ENCODE measurements around the gene CALCB. TPM values are rescaled to one million over a fixed set of nuclear protein-coding genes. Genes with fewer than 3 reads are reported as not detected.

Gene CALCB
- total and polyA plus RNA-seq, 4 donors = 0.02 to 1.2 (median 0.39) TPM

- TF ChIP-seq RXRA (IDR thresholded peaks at IDR 0.05) (no peak), RAD21 (IDR thresholded peaks at IDR 0.05) (no peak), FOXA2 (IDR thresholded peaks at IDR 0.05) (no peak)
Measured at GRCh38 chr11:15106201-15106965, 33.0 kb downstream of the CALCB start (continued).

- Histone ChIP-seq H3K27ac (ENCODE audit: low read depth in 1 of 2, low read length in 2 of 2) (no peak overlapping the region), H3K4me1 (ENCODE audit: control insufficient read depth in 4 of 4, insufficient read depth in 4 of 4, low read length in 3 of 4) (no peaks in the 10 kb centered on the region), H3K9ac (ENCODE audit: low read depth in 1 of 2, low read length in 2 of 2) (no peak overlapping the region), H3K27me3 (ENCODE audit: control insufficient read depth in 4 of 4, insufficient read depth in 4 of 4, low read length in 3 of 4) (no peaks in the 10 kb centered on the region), H3K4me3 (ENCODE audit: low read depth in 1 of 3, low read length in 3 of 3) (no peak overlapping the region), H3K36me3 (ENCODE audit: control insufficient read depth in 4 of 4, insufficient read depth in 3 of 4, low read depth in 1 of 4, low read length in 3 of 4) (no peaks in the 10 kb centered on the region), H3K9me3 (ENCODE audit: control insufficient read depth in 4 of 4, low read length in 3 of 4) (no peaks in the 10 kb centered on the region)
- TF ChIP-seq HNF4A (conservative IDR thresholded peaks at IDR 0.05) (no peak), EGR1 (IDR thresholded peaks at IDR 0.05; ENCODE audit: low read depth in 2 of 2) (no peak), FOXA1 (IDR thresholded peaks at IDR 0.05) (no peak), CTCF (IDR thresholded peaks at IDR 0.05; ENCODE audit: low read depth, low read length, missing input control) (no peak), REST (IDR thresholded peaks at IDR 0.05) (no peak), ZBTB33 (IDR thresholded peaks at IDR 0.05) (no peak), JUND (IDR thresholded peaks at IDR 0.05) (no peak), FOXA2 (IDR thresholded peaks at IDR 0.05) (no peak), YY1 (IDR thresholded peaks at IDR 0.05) (no peak), RAD21 (IDR thresholded peaks at IDR 0.05) (no peak), MAX (IDR thresholded peaks at IDR 0.05) (no peak)
- DNase-seq (ENCODE audit: low spot score) = no peak
- WGBS = 78% methylated on average over 4 of the region's 4 CpGs
Measured at GRCh38 chr11:15107730-15108515, 34.5 kb downstream of the CALCB start.

Data from liver (tissue), 9 donors.